Measurements from ENCODE around the gene WNK2.
"Not testable (repeated sequence)": the region's sequence is repeated elsewhere in the genome, so short reads cannot be mapped to it uniquely, and the experiment has no call there.

WNK2 gene

GRCh38 chr9:93183663-93184431 is at the start of gene WNK2:
Gene WNK2 (plus strand): TSS chr9:93184139. CDS start chr9:93184930, 791 bp downstream.
- DNase-seq: no peak

GRCh38 chr9:93134740-93135444 is 49.0 kb upstream of the WNK2 start:
- no peak for DNase-seq

DNA sequence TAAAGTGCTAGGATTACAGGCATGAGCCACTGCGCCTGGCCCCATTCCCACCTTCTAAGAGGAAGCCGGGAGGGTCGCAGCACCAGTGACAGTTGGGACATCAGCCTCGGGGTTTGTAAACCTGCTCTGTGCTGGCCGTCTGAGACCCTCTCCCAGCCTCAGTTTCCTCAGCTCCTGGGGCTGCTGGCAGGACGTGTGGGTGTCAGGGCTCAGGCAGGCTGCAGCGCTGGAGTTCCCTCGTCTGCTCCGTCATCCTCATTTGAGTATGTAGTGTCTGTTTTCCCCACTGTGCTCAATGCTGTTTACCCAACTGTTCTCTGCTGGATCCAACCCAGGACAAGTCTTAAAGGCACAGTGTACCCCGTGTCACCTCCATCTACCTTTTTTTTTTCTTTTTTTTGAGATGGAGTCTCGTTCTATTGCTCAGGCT is 47.9 kb upstream of the WNK2 start:
- DNase-seq: no peak

GRCh38 chr9:93137362-93137761 is 46.6 kb upstream of the WNK2 start:
- no peak for DNase-seq

- DNase-seq: no peak
Observed at GRCh38 chr9:93138171-93138764, 45.7 kb upstream of the WNK2 start.

- DNase-seq: no peak
Observed at GRCh38 chr9:93139365-93140182, 44.4 kb upstream of the WNK2 start.

GRCh38 chr9:93141771-93142483 is 42.0 kb upstream of the WNK2 start:
- no peak for DNase-seq

DNA sequence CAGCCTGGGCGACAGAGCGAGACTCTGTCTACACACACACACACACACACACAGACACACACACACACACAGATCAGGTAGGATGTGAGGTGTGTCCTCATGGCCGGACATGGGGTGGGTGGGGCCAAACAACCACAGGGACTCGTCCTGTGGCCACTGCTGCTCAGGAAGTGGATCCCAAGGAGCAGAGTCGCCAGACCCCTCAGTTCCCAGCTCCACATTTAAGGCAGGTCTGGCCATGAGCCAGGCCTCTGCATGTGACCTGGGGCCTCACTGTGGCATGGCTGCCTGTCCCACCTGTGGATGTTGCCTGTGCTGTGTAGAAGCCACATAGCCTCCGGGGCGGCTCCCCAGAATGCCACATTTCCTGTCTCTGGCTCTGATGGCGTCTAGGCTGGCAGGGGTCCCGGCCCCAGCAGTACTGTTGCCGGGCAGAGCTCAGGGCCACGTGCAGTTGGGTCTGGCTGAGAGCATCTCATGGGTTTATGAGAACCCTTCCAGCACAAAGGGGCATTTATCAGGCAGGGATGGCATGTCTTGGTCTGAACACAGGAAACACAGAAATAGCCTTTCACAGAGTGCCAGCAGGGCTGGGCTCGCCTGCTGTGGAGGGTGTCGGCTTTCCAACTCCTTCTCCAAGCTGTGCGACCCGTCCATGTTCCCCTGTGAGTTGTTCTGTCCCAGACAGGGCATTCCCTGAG is 40.0 kb upstream of the WNK2 start:
- no peak for DNase-seq

DNA sequence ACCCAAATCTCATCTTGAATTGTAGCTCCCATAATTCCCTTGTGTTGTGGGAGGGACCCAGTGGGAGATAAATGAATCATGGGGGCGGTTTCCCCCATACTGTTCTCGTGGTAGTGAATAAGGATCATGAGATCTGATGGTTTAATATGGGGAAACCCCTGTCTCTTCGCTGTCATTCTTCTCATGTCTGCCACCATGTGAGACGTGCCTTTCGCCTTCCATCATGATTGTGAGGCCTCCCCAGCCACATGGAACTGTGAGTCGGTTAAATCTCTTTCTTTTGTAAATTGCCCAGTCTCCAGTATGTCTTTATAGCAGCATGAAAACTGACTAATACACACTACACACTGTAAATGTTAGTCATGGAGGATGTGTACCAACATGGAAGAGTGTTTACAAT is 37.2 kb upstream of the WNK2 start:
- not testable (repeated sequence) for DNase-seq

GRCh38 chr9:93147632-93148031 is 36.3 kb upstream of the WNK2 start:
- DNase-seq: no peak

- DNase-seq: no peak
Observed at GRCh38 chr9:93148721-93149120, 35.2 kb upstream of the WNK2 start.

GRCh38 chr9:93149361-93149760 is 34.6 kb upstream of the WNK2 start:
- no peak for DNase-seq

DNA sequence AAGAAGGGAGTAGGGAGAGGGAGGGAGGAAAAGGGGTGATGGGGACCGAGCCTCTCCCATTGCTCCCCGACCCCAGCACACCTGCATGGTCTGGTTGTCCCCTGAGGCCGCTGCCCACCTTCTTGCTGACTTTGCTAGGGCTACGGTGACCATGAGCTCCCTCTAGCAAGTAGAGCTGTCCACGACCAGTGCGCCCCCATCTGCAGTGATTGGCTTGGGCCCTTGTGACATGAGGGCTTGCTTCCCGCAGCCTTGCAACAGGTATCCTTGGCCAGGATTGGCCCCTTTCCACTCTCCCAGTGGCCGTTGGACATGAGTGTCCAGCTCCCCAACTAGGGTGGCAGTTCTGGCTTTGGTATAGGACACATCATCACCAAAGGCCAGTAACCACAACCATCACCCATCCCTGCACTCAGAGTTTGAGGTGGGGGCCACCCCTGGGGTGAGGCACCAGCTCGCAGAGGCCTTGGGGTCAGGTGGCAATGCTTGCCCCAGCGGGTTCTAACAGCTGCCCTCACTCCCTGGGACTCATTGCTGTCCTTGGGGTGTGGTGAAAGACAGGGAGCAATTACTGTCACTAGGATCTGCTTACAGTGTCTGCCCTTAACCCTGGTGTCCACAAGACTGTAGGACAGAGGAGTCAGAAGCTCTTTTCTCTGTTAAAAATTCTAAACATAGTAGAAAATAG is 32.7 kb upstream of the WNK2 start:
- DNase-seq: no peak

- DNase-seq: no peak
Observed at GRCh38 chr9:93154293-93154903, 29.5 kb upstream of the WNK2 start.

- DNase-seq: no peak
Observed at GRCh38 chr9:93155716-93156474, 28.0 kb upstream of the WNK2 start.

- DNase-seq: no peak
Observed at GRCh38 chr9:93156475-93157008, 27.4 kb upstream of the WNK2 start.

DNA sequence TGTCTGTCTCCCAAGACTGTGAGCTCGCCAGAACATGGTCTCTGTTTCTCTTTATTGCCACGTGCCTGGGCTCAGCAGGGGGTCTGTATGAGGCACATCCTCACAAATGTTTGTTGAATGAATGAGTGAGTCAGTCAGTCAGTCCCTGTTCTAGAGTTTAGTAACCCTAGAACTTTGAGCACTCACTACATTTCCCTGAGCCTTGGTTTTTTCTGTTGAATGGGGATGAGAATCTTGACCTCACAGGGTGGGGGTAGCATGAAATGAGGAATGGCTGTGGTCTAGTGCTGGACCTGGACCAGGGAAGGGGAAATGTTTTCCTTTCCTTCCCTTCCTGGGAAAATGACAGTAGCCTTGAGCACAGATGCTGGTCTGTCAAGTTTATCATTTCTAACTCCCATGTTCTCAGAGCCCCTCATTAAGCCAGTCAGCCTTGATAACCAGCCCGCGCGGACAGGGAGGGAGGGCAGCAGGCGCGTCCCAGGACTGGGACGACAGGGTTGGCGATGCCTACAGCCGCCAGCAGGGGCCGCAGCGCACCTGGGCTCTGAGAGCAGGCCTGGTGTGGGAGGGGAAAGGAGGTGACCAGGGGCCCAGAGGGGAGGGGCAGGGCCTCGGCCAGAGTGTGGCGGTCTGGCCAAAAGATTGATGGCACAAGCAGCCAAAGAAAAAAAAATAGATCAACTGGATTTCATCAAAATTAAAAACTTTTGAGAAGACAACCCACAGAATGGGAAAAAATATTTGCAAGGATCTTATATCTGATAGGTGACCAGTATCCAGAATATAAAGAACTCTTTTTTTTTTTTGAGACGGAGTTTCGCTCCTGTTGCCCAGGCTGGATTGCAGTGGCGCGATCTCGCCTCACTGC is 24.1 kb upstream of the WNK2 start:
- DNase-seq: peak; percentile 19 to 49

DNA sequence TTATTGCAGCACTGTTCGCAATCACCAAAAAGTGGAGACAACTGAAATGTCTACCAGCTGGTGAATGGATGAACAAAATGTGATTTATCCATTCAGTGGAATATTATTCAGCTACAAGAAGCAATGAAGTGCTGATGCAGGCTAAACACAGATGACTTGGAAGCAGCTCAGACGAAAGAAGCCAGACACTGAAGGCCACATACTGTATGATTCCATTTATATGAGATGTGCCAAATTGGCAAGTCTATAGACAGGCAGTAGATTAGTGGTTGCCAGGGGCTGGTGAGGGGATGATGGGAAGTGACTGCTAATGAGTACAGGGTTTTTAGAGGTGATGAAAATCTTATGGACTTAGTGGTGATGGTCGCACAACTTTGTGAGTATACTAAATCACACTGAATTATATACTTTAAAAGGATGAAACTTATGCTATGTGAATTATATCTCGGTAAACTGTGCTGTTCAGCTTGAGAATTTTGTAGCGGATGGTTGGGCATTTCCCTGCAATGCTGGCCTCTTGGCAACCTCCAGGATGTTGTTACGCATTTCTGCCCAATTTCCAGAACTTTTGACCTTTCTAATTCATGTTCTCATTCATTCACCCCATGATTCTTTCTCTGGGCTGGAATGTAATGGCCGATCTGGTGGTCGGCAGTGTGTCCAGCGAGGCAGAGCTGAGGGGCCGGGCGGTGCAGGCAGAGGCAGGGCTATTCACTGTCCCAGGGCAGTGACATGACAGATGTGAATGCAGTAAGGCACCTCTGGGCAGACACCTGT is 22.0 kb upstream of the WNK2 start:
- DNase-seq: no peak

Data from NCI-H187 (cell line).